HG02759 (cell line): Measurements from ENCODE around the gene MTCL3.

Experiments used
- ATAC-seq: cut with Tn5 transposase; IDR thresholded peaks from one replicate; pipeline ENCODE4 v1.9.1; 2021; ENCODE audit warnings: mild to moderate bottlenecking, moderate library complexity; ENCODE audit not compliant: unreplicated experiment

MTCL3 gene

GRCh38 chr6:127475135-127475822 lies 43.9 kb downstream of the MTCL3 start:
- ATAC-seq = no peak

GRCh38 chr6:127471379-127472255 lies 47.5 kb downstream of the MTCL3 start:
- ATAC-seq = no peak

- ATAC-seq = no peak
Measured at GRCh38 chr6:127468936-127469335, 50.2 kb downstream of the MTCL3 start.

GRCh38 chr6:127466416-127466815 lies 52.7 kb downstream of the MTCL3 start:
- ATAC-seq = no peak

GRCh38 chr6:127464881-127465459 lies 54.2 kb downstream of the MTCL3 start:
- ATAC-seq = peak; percentile 89

GRCh38 chr6:127464161-127464880 lies 54.8 kb downstream of the MTCL3 start:
- ATAC-seq = no peak

GRCh38 chr6:127463056-127463455 lies 56.1 kb downstream of the MTCL3 start:
- ATAC-seq = no peak

GRCh38 chr6:127462376-127462775 lies 56.8 kb downstream of the MTCL3 start:
- ATAC-seq = no peak

- ATAC-seq = no peak
Measured at GRCh38 chr6:127460465-127460864, 58.7 kb downstream of the MTCL3 start.

- no peak for ATAC-seq
Measured at GRCh38 chr6:127459231-127459641, 59.9 kb downstream of the MTCL3 start, which contains the start of gene KIAA0408. Gene KIAA0408 (minus strand): TSS chr6:127459389. CDS start chr6:127453981, 5,408 bp downstream.

- ATAC-seq = no peak
Measured at GRCh38 chr6:127458817-127459216, 60.3 kb downstream of the MTCL3 start.

GRCh38 chr6:127458222-127458621 lies 60.9 kb downstream of the MTCL3 start:
- ATAC-seq = no peak

GRCh38 chr6:127457456-127458064 lies 61.6 kb downstream of the MTCL3 start:
- ATAC-seq = no peak

- no peak for ATAC-seq
Measured at GRCh38 chr6:127456465-127456864, 62.7 kb downstream of the MTCL3 start.

- ATAC-seq = no peak
Measured at GRCh38 chr6:127453845-127454619, 65.1 kb downstream of the MTCL3 start.

GRCh38 chr6:127452803-127453202 lies 66.3 kb downstream of the MTCL3 start:
- ATAC-seq = no peak

GRCh38 chr6:127451388-127451787 lies 67.7 kb downstream of the MTCL3 start:
- ATAC-seq = no peak

GRCh38 chr6:127447780-127448179 lies 71.4 kb downstream of the MTCL3 start:
- no peak for ATAC-seq

- ATAC-seq = no peak
Measured at GRCh38 chr6:127446356-127446755, 72.8 kb downstream of the MTCL3 start.

GRCh38 chr6:127441881-127442280 lies 77.3 kb downstream of the MTCL3 start:
- ATAC-seq = no peak
